ENCODE measurements around the gene EDRF1. TPM values are rescaled to one million over a fixed set of nuclear protein-coding genes. Genes with fewer than 3 reads are reported as not detected.
A peak's percentile ranks its signal among the peaks of the same experiment; 100 is the strongest.

EDRF1 gene
- total and polyA plus RNA-seq, 10 of the 15 experiments (the other 5 are each of a cell fraction or from before 2014, with no cell fraction given) = 16.8 to 99.7 (median 42.9) TPM

DNA sequence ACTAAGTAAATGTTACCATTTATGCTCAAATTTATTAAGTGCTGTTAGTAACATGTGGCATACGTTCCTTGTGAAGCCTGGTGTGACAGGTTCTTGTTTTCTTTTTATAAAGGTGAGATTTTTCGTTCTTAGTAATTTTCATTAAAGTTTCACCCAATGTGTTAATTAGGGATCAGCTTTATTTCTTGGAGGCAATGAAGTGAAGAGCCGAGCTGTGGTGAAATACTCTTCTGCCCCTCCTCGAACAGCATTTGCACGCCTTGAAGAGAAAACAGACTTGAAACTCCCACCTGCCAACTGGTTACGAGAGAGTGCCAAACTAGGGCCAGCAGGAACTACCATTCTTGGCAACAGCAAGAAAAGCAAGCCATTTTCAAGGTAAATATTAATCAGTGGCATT lies 1.5 kb downstream of the EDRF1 start (continued):
- TF ChIP-seq, protein P1, sequence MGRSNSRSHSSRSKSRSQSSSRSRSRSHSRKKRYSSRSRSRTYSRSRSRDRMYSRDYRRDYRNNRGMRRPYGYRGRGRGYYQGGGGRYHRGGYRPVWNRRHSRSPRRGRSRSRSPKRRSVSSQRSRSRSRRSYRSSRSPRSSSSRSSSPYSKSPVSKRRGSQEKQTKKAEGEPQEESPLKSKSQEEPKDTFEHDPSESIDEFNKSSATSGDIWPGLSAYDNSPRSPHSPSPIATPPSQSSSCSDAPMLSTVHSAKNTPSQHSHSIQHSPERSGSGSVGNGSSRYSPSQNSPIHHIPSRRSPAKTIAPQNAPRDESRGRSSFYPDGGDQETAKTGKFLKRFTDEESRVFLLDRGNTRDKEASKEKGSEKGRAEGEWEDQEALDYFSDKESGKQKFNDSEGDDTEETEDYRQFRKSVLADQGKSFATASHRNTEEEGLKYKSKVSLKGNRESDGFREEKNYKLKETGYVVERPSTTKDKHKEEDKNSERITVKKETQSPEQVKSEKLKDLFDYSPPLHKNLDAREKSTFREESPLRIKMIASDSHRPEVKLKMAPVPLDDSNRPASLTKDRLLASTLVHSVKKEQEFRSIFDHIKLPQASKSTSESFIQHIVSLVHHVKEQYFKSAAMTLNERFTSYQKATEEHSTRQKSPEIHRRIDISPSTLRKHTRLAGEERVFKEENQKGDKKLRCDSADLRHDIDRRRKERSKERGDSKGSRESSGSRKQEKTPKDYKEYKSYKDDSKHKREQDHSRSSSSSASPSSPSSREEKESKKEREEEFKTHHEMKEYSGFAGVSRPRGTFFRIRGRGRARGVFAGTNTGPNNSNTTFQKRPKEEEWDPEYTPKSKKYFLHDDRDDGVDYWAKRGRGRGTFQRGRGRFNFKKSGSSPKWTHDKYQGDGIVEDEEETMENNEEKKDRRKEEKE (IDR thresholded peaks at IDR 0.05) = no peak
- TF ChIP-seq CHD1 (IDR thresholded peaks at IDR 0.05; ENCODE audit: low read depth, low read length) (0 out of 2 replicates have a peak, but pooled peaks have one; percentile 39), CHD4 (IDR thresholded peaks at IDR 0.05) (no peak), GATAD2B (conservative IDR thresholded peaks at IDR 0.05; ENCODE audit: low read depth) (no peak), IKZF1 (conservative IDR thresholded peaks at IDR 0.05) (peak; percentile 65), TCF12 (IDR thresholded peaks at IDR 0.05; ENCODE audit: low read depth, low read length) (no peak), RELA (IDR thresholded peaks at IDR 0.05; ENCODE audit: borderline replicate concordance, partially characterized antibody) (no peak), BCL11A (IDR thresholded peaks at IDR 0.05; ENCODE audit: low read depth, low read length) (peak; percentile 38; the same call in 1 of the 2 replicates), EGR1 (IDR thresholded peaks at IDR 0.05; ENCODE audit: borderline replicate concordance in 1 of 2, low read depth in 2 of 2, low read length in 2 of 2) (no peak), POLR2AphosphoS5 (IDR thresholded peaks at IDR 0.05; ENCODE audit: low read length) (no peak)
- TF ChIP-seq, protein P2, sequence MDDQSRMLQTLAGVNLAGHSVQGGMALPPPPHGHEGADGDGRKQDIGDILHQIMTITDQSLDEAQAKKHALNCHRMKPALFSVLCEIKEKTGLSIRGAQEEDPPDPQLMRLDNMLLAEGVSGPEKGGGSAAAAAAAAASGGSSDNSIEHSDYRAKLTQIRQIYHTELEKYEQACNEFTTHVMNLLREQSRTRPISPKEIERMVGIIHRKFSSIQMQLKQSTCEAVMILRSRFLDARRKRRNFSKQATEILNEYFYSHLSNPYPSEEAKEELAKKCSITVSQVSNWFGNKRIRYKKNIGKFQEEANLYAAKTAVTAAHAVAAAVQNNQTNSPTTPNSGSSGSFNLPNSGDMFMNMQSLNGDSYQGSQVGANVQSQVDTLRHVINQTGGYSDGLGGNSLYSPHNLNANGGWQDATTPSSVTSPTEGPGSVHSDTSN (IDR thresholded peaks at IDR 0.05; ENCODE audit: insufficient replicate concordance, low read depth, low read length) = no peak
- TF ChIP-seq, protein P3, sequence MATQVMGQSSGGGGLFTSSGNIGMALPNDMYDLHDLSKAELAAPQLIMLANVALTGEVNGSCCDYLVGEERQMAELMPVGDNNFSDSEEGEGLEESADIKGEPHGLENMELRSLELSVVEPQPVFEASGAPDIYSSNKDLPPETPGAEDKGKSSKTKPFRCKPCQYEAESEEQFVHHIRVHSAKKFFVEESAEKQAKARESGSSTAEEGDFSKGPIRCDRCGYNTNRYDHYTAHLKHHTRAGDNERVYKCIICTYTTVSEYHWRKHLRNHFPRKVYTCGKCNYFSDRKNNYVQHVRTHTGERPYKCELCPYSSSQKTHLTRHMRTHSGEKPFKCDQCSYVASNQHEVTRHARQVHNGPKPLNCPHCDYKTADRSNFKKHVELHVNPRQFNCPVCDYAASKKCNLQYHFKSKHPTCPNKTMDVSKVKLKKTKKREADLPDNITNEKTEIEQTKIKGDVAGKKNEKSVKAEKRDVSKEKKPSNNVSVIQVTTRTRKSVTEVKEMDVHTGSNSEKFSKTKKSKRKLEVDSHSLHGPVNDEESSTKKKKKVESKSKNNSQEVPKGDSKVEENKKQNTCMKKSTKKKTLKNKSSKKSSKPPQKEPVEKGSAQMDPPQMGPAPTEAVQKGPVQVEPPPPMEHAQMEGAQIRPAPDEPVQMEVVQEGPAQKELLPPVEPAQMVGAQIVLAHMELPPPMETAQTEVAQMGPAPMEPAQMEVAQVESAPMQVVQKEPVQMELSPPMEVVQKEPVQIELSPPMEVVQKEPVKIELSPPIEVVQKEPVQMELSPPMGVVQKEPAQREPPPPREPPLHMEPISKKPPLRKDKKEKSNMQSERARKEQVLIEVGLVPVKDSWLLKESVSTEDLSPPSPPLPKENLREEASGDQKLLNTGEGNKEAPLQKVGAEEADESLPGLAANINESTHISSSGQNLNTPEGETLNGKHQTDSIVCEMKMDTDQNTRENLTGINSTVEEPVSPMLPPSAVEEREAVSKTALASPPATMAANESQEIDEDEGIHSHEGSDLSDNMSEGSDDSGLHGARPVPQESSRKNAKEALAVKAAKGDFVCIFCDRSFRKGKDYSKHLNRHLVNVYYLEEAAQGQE (IDR thresholded peaks at IDR 0.05; ENCODE audit: low read depth, low read length) = no peak
- TF ChIP-seq, protein P4, sequence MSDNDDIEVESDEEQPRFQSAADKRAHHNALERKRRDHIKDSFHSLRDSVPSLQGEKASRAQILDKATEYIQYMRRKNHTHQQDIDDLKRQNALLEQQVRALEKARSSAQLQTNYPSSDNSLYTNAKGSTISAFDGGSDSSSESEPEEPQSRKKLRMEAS (IDR thresholded peaks at IDR 0.05; ENCODE audit: low read depth, low read length) = no peak
- TF ChIP-seq, protein P5, sequence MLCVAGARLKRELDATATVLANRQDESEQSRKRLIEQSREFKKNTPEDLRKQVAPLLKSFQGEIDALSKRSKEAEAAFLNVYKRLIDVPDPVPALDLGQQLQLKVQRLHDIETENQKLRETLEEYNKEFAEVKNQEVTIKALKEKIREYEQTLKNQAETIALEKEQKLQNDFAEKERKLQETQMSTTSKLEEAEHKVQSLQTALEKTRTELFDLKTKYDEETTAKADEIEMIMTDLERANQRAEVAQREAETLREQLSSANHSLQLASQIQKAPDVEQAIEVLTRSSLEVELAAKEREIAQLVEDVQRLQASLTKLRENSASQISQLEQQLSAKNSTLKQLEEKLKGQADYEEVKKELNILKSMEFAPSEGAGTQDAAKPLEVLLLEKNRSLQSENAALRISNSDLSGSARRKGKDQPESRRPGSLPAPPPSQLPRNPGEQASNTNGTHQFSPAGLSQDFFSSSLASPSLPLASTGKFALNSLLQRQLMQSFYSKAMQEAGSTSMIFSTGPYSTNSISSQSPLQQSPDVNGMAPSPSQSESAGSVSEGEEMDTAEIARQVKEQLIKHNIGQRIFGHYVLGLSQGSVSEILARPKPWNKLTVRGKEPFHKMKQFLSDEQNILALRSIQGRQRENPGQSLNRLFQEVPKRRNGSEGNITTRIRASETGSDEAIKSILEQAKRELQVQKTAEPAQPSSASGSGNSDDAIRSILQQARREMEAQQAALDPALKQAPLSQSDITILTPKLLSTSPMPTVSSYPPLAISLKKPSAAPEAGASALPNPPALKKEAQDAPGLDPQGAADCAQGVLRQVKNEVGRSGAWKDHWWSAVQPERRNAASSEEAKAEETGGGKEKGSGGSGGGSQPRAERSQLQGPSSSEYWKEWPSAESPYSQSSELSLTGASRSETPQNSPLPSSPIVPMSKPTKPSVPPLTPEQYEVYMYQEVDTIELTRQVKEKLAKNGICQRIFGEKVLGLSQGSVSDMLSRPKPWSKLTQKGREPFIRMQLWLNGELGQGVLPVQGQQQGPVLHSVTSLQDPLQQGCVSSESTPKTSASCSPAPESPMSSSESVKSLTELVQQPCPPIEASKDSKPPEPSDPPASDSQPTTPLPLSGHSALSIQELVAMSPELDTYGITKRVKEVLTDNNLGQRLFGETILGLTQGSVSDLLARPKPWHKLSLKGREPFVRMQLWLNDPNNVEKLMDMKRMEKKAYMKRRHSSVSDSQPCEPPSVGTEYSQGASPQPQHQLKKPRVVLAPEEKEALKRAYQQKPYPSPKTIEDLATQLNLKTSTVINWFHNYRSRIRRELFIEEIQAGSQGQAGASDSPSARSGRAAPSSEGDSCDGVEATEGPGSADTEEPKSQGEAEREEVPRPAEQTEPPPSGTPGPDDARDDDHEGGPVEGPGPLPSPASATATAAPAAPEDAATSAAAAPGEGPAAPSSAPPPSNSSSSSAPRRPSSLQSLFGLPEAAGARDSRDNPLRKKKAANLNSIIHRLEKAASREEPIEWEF (IDR thresholded peaks at IDR 0.05; ENCODE audit: insufficient replicate concordance, low read depth, low read length) = no peak
- TF ChIP-seq, protein P6, sequence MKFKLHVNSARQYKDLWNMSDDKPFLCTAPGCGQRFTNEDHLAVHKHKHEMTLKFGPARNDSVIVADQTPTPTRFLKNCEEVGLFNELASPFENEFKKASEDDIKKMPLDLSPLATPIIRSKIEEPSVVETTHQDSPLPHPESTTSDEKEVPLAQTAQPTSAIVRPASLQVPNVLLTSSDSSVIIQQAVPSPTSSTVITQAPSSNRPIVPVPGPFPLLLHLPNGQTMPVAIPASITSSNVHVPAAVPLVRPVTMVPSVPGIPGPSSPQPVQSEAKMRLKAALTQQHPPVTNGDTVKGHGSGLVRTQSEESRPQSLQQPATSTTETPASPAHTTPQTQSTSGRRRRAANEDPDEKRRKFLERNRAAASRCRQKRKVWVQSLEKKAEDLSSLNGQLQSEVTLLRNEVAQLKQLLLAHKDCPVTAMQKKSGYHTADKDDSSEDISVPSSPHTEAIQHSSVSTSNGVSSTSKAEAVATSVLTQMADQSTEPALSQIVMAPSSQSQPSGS (IDR thresholded peaks at IDR 0.05; ENCODE audit: low read length) = no peak

Measured in GM12878 (cell line).